ENCODE data around the gene ELFN2.

DNA sequence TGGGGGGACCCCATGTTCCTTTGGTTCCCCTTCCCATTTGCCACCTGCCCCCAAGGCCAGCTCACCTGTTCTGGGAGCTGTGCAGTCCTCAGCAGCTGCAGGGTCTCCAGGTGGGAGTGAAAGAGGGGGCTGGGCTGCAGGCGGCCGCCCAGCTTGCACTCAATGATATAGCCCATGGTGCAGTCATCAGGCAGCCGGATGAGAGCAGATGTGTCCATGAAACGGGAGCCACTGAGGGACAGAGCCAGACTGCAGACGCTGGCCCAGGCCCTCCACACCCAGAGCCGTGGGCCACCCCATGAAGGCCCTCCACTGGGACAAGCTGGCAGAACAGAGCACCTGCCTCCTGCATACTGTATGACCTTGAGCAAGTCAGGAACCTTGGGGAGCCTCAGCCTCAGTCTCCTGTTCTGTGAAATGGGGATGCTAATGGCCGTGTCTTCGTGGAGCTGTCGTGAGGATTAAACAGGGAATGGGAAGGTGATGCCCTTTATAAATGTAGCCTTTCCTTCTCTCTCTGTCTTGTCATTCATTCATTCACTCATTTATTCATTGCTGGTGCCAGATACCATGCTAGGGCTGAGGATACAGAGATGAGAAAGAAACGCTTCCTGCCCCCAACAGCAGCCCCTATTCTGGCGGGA lies 47.3 kb upstream of the ELFN2 start:
- no peak for TF ChIP-seq POLR2A (IDR thresholded peaks at IDR 0.05)
- TF ChIP-seq POLR2AphosphoS5 (IDR thresholded peaks at IDR 0.05), result no peak
- TF ChIP-seq EP300 (IDR thresholded peaks at IDR 0.05), result no peak
